ENCODE data around the gene DNAJB5. TPM values are rescaled to one million over a fixed set of nuclear protein-coding genes. Genes with fewer than 3 reads are reported as not detected.
A peak's percentile ranks its signal among the peaks of the same experiment; 100 is the strongest.

DNAJB5 gene
- total RNA-seq, 1 donor from 2014 or later: 10.6 TPM

- intact Hi-C loops (cut with DNase I): no loop called here
- ATAC-seq (no peak), DNase-seq (ENCODE audit: low spot score) (no peak)
Observed at GRCh38 chr9:35029852-35030251, 40.3 kb downstream of the DNAJB5 start.

GRCh38 chr9:35033101-35033500 lies 43.6 kb downstream of the DNAJB5 start:
- intact Hi-C loops (cut with DNase I): no loop called here
- no peak for DNase-seq (ENCODE audit: low spot score)
- no peak for ATAC-seq

GRCh38 chr9:35035851-35036701 lies 46.5 kb downstream of the DNAJB5 start:
- intact Hi-C loops (cut with DNase I): no loop called here
- peak; percentile 60 for ATAC-seq
- peak; percentile 65 for DNase-seq (ENCODE audit: low spot score)

GRCh38 chr9:35042081-35042604 lies 52.6 kb downstream of the DNAJB5 start:
- intact Hi-C loops (cut with DNase I): no loop called here
- DNase-seq (ENCODE audit: low spot score): no peak
- peak; percentile 74 for ATAC-seq

GRCh38 chr9:35042891-35043545 lies 53.5 kb downstream of the DNAJB5 start:
- no peak for ATAC-seq
- intact Hi-C loops (cut with DNase I): no loop called here
- DNase-seq (ENCODE audit: low spot score): no peak

GRCh38 chr9:35044071-35044470 lies 54.5 kb downstream of the DNAJB5 start:
- ATAC-seq: no peak
- no peak for DNase-seq (ENCODE audit: low spot score)
- intact Hi-C loops (cut with DNase I): no loop called here

Other genes with a start within 250 kb of the DNAJB5 start
- 0.45 TPM for gene PHF24, start 31.5 kb upstream of the DNAJB5 start, total RNA-seq
- 166 TPM for gene VCP, start 82.9 kb downstream of the DNAJB5 start, total RNA-seq
- 17.5 TPM for gene FANCG, start 90.2 kb downstream of the DNAJB5 start, total RNA-seq
- 25.0 TPM for gene PIGO, start 106.8 kb downstream of the DNAJB5 start, total RNA-seq
- gene STOML2, start 113.4 kb downstream of the DNAJB5 start, total RNA-seq: 48.5 TPM
- 15.9 TPM for gene ATOSB, start 126.1 kb downstream of the DNAJB5 start, total RNA-seq
- gene UNC13B, start 172.3 kb downstream of the DNAJB5 start, total RNA-seq: 36.2 TPM

All from sciatic nerve (tissue), 2 donors.